NT2/D1 (cell line): ENCODE data around the gene LGI4.

ENCODE experiments used
- YY1 ChIP-seq: IDR thresholded peaks from 2 replicates; pipeline ENCODE4 v1.6.1; 2011; ENCODE audit not compliant: insufficient read length, insufficient read depth
- ZNF274 ChIP-seq: IDR thresholded peaks from 2 replicates; pipeline ENCODE4 v1.6.1; 2011; ENCODE audit warnings: mild to moderate bottlenecking, low read depth, low read length

DNA sequence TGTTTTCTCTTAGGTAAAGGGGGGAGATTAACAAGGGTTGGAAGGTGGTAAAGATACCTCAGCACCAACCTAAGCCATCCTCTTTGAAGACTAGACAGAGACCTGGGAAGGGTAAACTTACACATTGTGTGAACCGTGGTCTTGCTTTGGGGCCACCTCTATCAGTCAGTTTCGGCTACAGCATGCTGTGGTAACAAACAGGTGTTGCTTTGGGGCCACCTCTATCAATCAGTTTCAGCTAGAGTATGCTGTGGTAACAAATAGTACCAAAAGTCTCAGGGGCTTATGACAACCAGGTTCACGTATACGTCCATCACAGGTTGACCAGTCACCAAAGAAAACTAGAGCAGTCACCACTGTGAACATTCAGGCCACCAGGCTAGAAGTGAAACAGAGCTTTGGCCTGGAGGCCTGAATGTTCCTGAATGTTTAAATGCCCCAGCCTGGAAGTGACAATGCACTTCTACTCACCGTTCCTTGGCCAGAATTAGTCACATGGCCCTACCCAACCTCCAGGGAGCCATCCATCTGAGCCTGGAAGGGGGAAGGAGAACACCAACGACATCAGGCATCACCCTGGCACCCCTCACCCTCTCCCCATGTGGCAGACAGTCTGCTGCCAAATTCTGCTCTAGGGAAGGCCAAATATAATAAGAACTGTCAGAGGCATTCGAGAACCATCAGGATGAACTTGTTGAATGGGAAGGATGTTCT is 12.0 kb upstream of the LGI4 start:
- TF ChIP-seq ZNF274 (no peak), YY1 (no peak)
